Gastroesophageal sphincter (tissue), 4 donors: ENCODE results near the gene DHX58. TPM values are rescaled to one million over a fixed set of nuclear protein-coding genes. Genes with fewer than 3 reads are reported as not detected.

Source experiments
- ATAC-seq: fragments of 150-250 bp; one replicate; pipeline ENCODE4 v1.9.1; 2016; ENCODE audit warnings: mild to moderate bottlenecking, moderate library complexity
- H3K27ac ChIP-seq, 4 donors: fragments of 200-600 bp; sonication (generic) in 3 of 4; 1 replicate in 3 of 4; 2 replicates in 1 of 4; pipeline ENCODE4 v1.5.1; 2016 to 2019
- H3K27me3 ChIP-seq: fragments of 200-600 bp; sonication (generic); one replicate; pipeline ENCODE4 v1.5.1; 2019
- H3K36me3 ChIP-seq, 2 donors: fragments of 200-600 bp; sonication (generic); one replicate each; pipeline ENCODE4 v1.5.1; 2019; ENCODE audit warnings: control low read depth in 1 of 2
- H3K4me1 ChIP-seq, 3 donors: fragments of 200-600 bp; sonication (generic); 1 replicate in 2 of 3; 2 replicates in 1 of 3; pipeline ENCODE4 v1.5.1; 2016 to 2019; ENCODE audit warnings: control low read depth in 2 of 3
- H3K4me3 ChIP-seq, 2 donors: fragments of 200-600 bp; sonication (generic); one replicate each; pipeline ENCODE4 v1.5.1; 2019; ENCODE audit warnings: mild to moderate bottlenecking in 1 of 2, moderate library complexity in 1 of 2
- H3K9me3 ChIP-seq, 3 donors: fragments of 200-600 bp; sonication (generic); one replicate each; pipeline ENCODE4 v1.5.1; 2017 to 2019; ENCODE audit warnings: control low read depth in 2 of 3
- EP300 ChIP-seq: sonication (generic); formaldehyde crosslinking; IDR thresholded peaks from one replicate; pipeline ENCODE4 v1.6.1; 2017; ENCODE audit warnings: antibody characterized with exemption, mild to moderate bottlenecking
- POLR2A ChIP-seq, 2 donors: fragments of 450-650 bp; IDR thresholded peaks; one replicate each; pipeline ENCODE4 v1.6.1; 2017; ENCODE audit warnings: antibody characterized with exemption in 2 of 2, mild to moderate bottlenecking in 2 of 2, moderate library complexity in 1 of 2
- POLR2AphosphoS5 ChIP-seq: sonication (generic); formaldehyde crosslinking; IDR thresholded peaks from one replicate; pipeline ENCODE4 v1.6.1; 2017; ENCODE audit warnings: antibody characterized with exemption
- WGBS, 2 donors: methylation state at CpG; one replicate each; pipeline ENCODE4 v1.1.5; 2018; ENCODE audit warnings: low coverage in 1 of 2; 5-methylcytosine and 5-hydroxymethylcytosine counted together
- total RNA-seq, 4 donors: library from RNA; depleted of rRNA; stranded (reverse); fragments of >200 nt; gene quantifications; one replicate each; pipeline ENCODE4 v1.1.0, GENCODE V29; 2016
- TF ChIP-seq, protein P1 (sequence below), 4 experiments: fragments of 200-600 bp in 2 of 4; fragments of 450-650 bp in 2 of 4; sonication (generic) in 1 of 4; IDR thresholded peaks; one replicate each; pipeline ENCODE4 v1.5.1; 2017 to 2019; ENCODE audit warnings: antibody characterized with exemption in 4 of 4, mild to moderate bottlenecking in 2 of 4, moderate library complexity in 2 of 4

Gene DHX58
- total RNA-seq, 4 donors from 2014 or later: 11.3 to 21.3 (median 13.9) TPM

DNA sequence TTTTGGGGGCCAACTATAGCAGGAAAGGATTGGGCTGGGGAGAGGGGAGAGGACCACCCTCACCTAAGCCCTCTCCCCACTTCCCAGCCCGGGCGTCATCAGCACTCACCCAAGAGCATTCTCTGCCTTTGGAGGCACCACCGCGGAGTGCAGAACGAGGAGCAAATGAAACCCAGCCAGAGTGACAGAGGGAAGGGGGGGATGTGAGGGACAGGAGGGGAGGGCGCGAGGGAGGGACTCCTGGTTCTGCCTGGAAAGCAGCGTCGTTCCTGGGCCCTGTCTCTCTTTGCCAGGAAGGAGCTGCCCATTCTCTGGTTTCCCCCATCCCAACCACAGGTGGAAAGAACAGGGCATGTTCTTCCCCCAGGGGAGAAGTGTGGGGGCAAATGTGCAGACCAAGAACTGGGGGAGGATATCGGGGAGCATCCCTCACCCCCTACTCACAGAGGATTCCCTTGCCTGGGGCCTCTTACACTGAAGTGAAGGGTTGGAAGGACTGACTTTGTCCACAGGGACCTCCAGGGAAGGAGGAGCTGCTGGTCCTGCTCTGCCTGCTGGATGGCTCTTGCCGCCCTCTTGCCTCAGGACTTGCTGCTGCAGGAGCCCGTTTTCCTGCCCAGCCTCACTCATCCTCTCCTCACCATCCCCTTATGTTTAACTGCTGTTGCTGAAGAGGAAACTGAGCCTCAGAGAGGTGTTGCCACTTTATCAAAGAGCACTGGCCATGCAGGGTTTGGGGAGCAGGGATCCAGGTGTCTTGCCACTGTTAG is 58.6 kb downstream of the DHX58 start:
- Histone ChIP-seq H3K27me3 (peaks cover 60% of the 10 kb centered on the region), H3K27ac (no peak overlapping the region), H3K36me3 (no peaks in the 10 kb centered on the region), H3K4me3 (no peak overlapping the region), H3K4me1 (peaks cover 0 to 15% (median 9%) of the 10 kb centered on the region in 3 donors), H3K9me3 (no peaks in the 10 kb centered on the region)
- WGBS, 2 donors: 11% methylated on average over 10 of the region's 12 CpGs; no CpG with 5 or more reads in 1 of the 2 donors
- no peak for ATAC-seq
- no peak for TF ChIP-seq POLR2A (IDR thresholded peaks at IDR 0.05)
- no peak for TF ChIP-seq EP300
- TF ChIP-seq POLR2AphosphoS5: no peak
- TF ChIP-seq, protein P1, sequence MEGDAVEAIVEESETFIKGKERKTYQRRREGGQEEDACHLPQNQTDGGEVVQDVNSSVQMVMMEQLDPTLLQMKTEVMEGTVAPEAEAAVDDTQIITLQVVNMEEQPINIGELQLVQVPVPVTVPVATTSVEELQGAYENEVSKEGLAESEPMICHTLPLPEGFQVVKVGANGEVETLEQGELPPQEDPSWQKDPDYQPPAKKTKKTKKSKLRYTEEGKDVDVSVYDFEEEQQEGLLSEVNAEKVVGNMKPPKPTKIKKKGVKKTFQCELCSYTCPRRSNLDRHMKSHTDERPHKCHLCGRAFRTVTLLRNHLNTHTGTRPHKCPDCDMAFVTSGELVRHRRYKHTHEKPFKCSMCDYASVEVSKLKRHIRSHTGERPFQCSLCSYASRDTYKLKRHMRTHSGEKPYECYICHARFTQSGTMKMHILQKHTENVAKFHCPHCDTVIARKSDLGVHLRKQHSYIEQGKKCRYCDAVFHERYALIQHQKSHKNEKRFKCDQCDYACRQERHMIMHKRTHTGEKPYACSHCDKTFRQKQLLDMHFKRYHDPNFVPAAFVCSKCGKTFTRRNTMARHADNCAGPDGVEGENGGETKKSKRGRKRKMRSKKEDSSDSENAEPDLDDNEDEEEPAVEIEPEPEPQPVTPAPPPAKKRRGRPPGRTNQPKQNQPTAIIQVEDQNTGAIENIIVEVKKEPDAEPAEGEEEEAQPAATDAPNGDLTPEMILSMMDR (IDR thresholded peaks at IDR 0.05): no peak

DNA sequence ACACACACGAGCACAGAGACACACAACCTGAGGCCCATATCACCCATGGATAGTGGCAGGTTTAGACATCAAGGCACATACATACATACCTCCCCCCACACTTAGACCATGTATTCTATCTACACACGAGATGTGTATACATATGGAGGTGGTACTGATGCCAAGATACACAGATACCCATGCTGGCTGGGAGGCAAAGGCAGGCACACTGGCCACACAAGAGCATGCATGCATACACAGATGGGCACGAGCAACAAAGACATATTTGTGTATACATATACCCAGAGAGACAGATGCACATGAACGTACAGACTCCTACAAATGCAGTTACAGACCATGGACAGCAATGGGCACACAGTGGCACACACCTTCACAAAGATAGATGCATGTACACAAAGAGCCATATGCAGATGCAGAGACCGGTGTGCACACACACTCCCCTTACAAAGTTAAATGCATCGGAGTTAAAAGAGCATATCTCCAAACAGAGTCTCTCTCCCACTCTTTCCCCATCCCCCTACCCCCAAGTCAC is 60.1 kb downstream of the DHX58 start:
- no peak for ATAC-seq
- H3K27ac ChIP-seq: no peak overlapping the region
- peaks cover 0 to 15% (median 9%) of the 10 kb centered on the region in 3 donors for H3K4me1 ChIP-seq
- WGBS, 2 donors: 61 to 64% methylated on average over 4 to 5 of the region's 6 CpGs
- no peaks in the 10 kb centered on the region for H3K36me3 ChIP-seq
- H3K9me3 ChIP-seq: no peaks in the 10 kb centered on the region
- no peak for TF ChIP-seq EP300
- TF ChIP-seq POLR2AphosphoS5: no peak
- TF ChIP-seq, protein P1 (IDR thresholded peaks at IDR 0.05): no peak
- no peak for TF ChIP-seq POLR2A (IDR thresholded peaks at IDR 0.05)
- peaks cover 48% of the 10 kb centered on the region for H3K27me3 ChIP-seq
- no peak overlapping the region for H3K4me3 ChIP-seq

DNA sequence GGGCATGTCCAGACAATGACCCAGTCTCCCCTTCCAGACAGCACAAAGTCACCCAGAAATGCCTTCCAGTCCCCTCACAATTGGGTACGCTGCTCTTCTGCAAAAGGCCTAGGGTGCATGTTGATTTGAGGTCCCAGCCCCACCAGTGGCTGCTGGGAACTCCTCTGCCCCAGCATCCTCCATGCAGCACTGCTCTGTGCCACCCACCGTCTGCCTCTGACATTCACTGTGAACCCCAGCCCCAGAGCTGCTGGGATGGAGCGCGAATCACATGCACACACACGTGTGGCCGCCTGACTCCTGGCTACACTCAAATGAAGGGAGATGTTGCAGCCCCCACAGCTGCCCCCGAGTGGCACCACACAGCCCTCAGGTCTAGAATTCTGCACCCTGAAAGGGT is 60.9 kb downstream of the DHX58 start:
- Histone ChIP-seq H3K36me3 (no peaks in the 10 kb centered on the region), H3K9me3 (no peaks in the 10 kb centered on the region), H3K4me1 (peaks cover 0 to 15% (median 9%) of the 10 kb centered on the region in 3 donors), H3K27ac (no peak overlapping the region), H3K4me3 (no peak overlapping the region), H3K27me3 (peaks cover 48% of the 10 kb centered on the region)
- TF ChIP-seq EP300 (no peak), POLR2AphosphoS5 (no peak), POLR2A (IDR thresholded peaks at IDR 0.05) (no peak)
- TF ChIP-seq, protein P1 (IDR thresholded peaks at IDR 0.05): no peak
- WGBS, 2 donors: no CpG with 5 or more reads among the region's 7 CpGs
- no peak for ATAC-seq

Other genes starting within 250 kb of the DHX58 start
- 10 to 100 TPM; 17.5 to 32.7 (median 22.7) TPM for gene KLHL11, start 247.3 kb downstream of the DHX58 start, total RNA-seq
- gene ACLY, start 193.8 kb downstream of the DHX58 start, total RNA-seq: 10 to 100 TPM; 40.8 to 84.0 (median 61.6) TPM
- 1 to 10 TPM in 1 of 4 donors, under 1 TPM in 3; 0.19 to 2.2 (median 0.60) TPM for gene ODAD4, start 182.1 kb downstream of the DHX58 start, total RNA-seq
- 10 to 100 TPM; 56.7 to 97.9 (median 64.7) TPM for gene CNP, start 145.9 kb downstream of the DHX58 start, total RNA-seq
- 10 to 100 TPM; 41.9 to 59.6 (median 54.4) TPM for gene DNAJC7, start 95.3 kb downstream of the DHX58 start, total RNA-seq
- gene NKIRAS2, start 92.6 kb downstream of the DHX58 start, total RNA-seq: 10 to 100 TPM; 40.1 to 72.3 (median 52.8) TPM
- gene C17orf113, start 62.1 kb downstream of the DHX58 start, total RNA-seq: 1 to 10 TPM in 1 of 4 donors, under 1 TPM in 3; 0.27 to 1.4 (median 0.58) TPM
- not detected for gene ZNF385C, start 14.2 kb downstream of the DHX58 start, total RNA-seq
- 10 to 100 TPM; 10.3 to 51.2 (median 19.3) TPM for gene KAT2A, start 8.7 kb upstream of the DHX58 start, total RNA-seq
- not detected for gene HSPB9, start 10.1 kb upstream of the DHX58 start, total RNA-seq
- 100 to 1,000 TPM in 3 of 4 donors, 10 to 100 TPM in 1; 91.7 to 122 (median 108) TPM for gene RAB5C, start 42.3 kb upstream of the DHX58 start, total RNA-seq
- under 1 TPM in 3 of 4 donors, not detected in 1; 0.16 to 0.27 (median 0.17) TPM for gene KCNH4, start 68.4 kb upstream of the DHX58 start, total RNA-seq
- not detected for gene HCRT, start 72.7 kb upstream of the DHX58 start, total RNA-seq
- 10 to 100 TPM; 18.8 to 30.8 (median 21.8) TPM for gene GHDC, start 81.8 kb upstream of the DHX58 start, total RNA-seq
- gene STAT5B, start 163.7 kb upstream of the DHX58 start, total RNA-seq: 10 to 100 TPM; 73.3 to 98.3 (median 95.6) TPM
- 10 to 100 TPM; 61.8 to 80.8 (median 71.4) TPM for gene STAT5A, start 175.8 kb upstream of the DHX58 start, total RNA-seq